ENCODE data around the gene IRAK3. TPM values are rescaled to one million over a fixed set of nuclear protein-coding genes. Genes with fewer than 3 reads are reported as not detected.
"Not testable (repeated sequence)": the region's sequence is repeated elsewhere in the genome, so short reads cannot be mapped to it uniquely, and the experiment has no call there.

IRAK3 gene
- total and polyA plus RNA-seq, 2 experiments from 2014 or later: 1.2 to 8.6 TPM

GRCh38 chr12:66170606-66171005, 18.4 kb upstream of the IRAK3 start:
- no peak for TF ChIP-seq EZH2 (IDR thresholded peaks at IDR 0.05; ENCODE audit: borderline replicate concordance)
- TF ChIP-seq EZH2phosphoT487 (IDR thresholded peaks at IDR 0.05; ENCODE audit: low read depth, severe bottlenecking, unreplicated experiment): no peak
- TF ChIP-seq CTCF (IDR thresholded peaks at IDR 0.05; ENCODE audit: poor library complexity): no peak
- Histone ChIP-seq H3K4me1 (ENCODE audit: insufficient read depth) (peaks cover 16% of the 10 kb centered on the region), H3K36me3 (replicated peaks; ENCODE audit: insufficient read depth, low read depth) (no peaks in the 10 kb centered on the region), H3K4me3 (no peak overlapping the region), H3K27ac (peak overlapping the region; percentile 99), H3K79me2 (peaks cover 32% of the 10 kb centered on the region), H3K4me2 (peak overlapping the region; percentile 71), H3K27me3 (no peaks in the 10 kb centered on the region), H2AFZ (peak overlapping the region; percentile 76), H3K9me2 (replicated peaks; ENCODE audit: insufficient read depth) (no peaks in the 10 kb centered on the region), H4K20me1 (ENCODE audit: insufficient read depth, poor library complexity, severe bottlenecking) (no peaks in the 10 kb centered on the region), H3K9me3 (ENCODE audit: low read depth) (no peaks in the 10 kb centered on the region)
- WGBS (ENCODE audit: low lambda C conversion rate, missing lambda C conversion rate): 98% methylated on average over 3 of the region's 3 CpGs
- DNase-seq (ENCODE audit: low spot score): no peak

GRCh38 chr12:66174391-66175325, 14.4 kb upstream of the IRAK3 start:
- peaks cover 14% of the 10 kb centered on the region for H3K4me1 ChIP-seq (ENCODE audit: insufficient read depth)
- not testable (repeated sequence) for DNase-seq (ENCODE audit: low spot score); H3K79me2 ChIP-seq; H2AFZ ChIP-seq; H3K27ac ChIP-seq; H3K36me3 ChIP-seq (replicated peaks; ENCODE audit: insufficient read depth, low read depth); H3K27me3 ChIP-seq; H3K4me3 ChIP-seq; H4K20me1 ChIP-seq (ENCODE audit: insufficient read depth, poor library complexity, severe bottlenecking); H3K9me3 ChIP-seq (ENCODE audit: low read depth); H3K9me2 ChIP-seq (replicated peaks; ENCODE audit: insufficient read depth); H3K4me2 ChIP-seq
- WGBS (ENCODE audit: low lambda C conversion rate, missing lambda C conversion rate): 93% methylated on average over 34 of the region's 54 CpGs

- H3K4me2 ChIP-seq: peak overlapping the region; percentile 2
- peaks cover 11% of the 10 kb centered on the region for H3K4me1 ChIP-seq (ENCODE audit: insufficient read depth)
- no peaks in the 10 kb centered on the region for H4K20me1 ChIP-seq (ENCODE audit: insufficient read depth, poor library complexity, severe bottlenecking)
- H3K9me3 ChIP-seq (ENCODE audit: low read depth): no peaks in the 10 kb centered on the region
- H3K36me3 ChIP-seq (replicated peaks; ENCODE audit: insufficient read depth, low read depth): no peaks in the 10 kb centered on the region
- no peak overlapping the region for H3K27ac ChIP-seq
- H3K4me3 ChIP-seq: no peak overlapping the region
- peaks cover 6% of the 10 kb centered on the region for H3K27me3 ChIP-seq
- TF ChIP-seq CTCF (IDR thresholded peaks at IDR 0.05; ENCODE audit: poor library complexity) (no peak), EZH2phosphoT487 (IDR thresholded peaks at IDR 0.05; ENCODE audit: low read depth, severe bottlenecking, unreplicated experiment) (no peak), EZH2 (IDR thresholded peaks at IDR 0.05; ENCODE audit: borderline replicate concordance) (no peak)
- WGBS (ENCODE audit: low lambda C conversion rate, missing lambda C conversion rate): 66% methylated on average over 1 of the region's 1 CpG
- H3K79me2 ChIP-seq: no peaks in the 10 kb centered on the region
- H2AFZ ChIP-seq: no peak overlapping the region
- no peak for DNase-seq (ENCODE audit: low spot score)
- no peaks in the 10 kb centered on the region for H3K9me2 ChIP-seq (replicated peaks; ENCODE audit: insufficient read depth)
Measured at GRCh38 chr12:66176105-66176900, 12.7 kb upstream of the IRAK3 start.

- 73% methylated on average over 3 of the region's 3 CpGs for WGBS (ENCODE audit: low lambda C conversion rate, missing lambda C conversion rate)
- Histone ChIP-seq H3K4me2 (no peak overlapping the region), H3K27me3 (peaks cover 10% of the 10 kb centered on the region), H3K9me3 (ENCODE audit: low read depth) (no peaks in the 10 kb centered on the region), H3K9me2 (replicated peaks; ENCODE audit: insufficient read depth) (no peaks in the 10 kb centered on the region), H4K20me1 (ENCODE audit: insufficient read depth, poor library complexity, severe bottlenecking) (no peaks in the 10 kb centered on the region), H2AFZ (no peak overlapping the region), H3K4me3 (no peak overlapping the region), H3K27ac (no peak overlapping the region), H3K36me3 (replicated peaks; ENCODE audit: insufficient read depth, low read depth) (no peaks in the 10 kb centered on the region), H3K4me1 (ENCODE audit: insufficient read depth) (no peaks in the 10 kb centered on the region), H3K79me2 (no peaks in the 10 kb centered on the region)
- DNase-seq (ENCODE audit: low spot score): no peak
- TF ChIP-seq EZH2phosphoT487 (IDR thresholded peaks at IDR 0.05; ENCODE audit: low read depth, severe bottlenecking, unreplicated experiment): no peak
- TF ChIP-seq EZH2 (IDR thresholded peaks at IDR 0.05; ENCODE audit: borderline replicate concordance): no peak
- TF ChIP-seq CTCF (IDR thresholded peaks at IDR 0.05; ENCODE audit: poor library complexity): no peak
Measured at GRCh38 chr12:66182956-66183355, 6.1 kb upstream of the IRAK3 start.

GRCh38 chr12:66184822-66185221, 4.2 kb upstream of the IRAK3 start:
- H3K79me2 ChIP-seq: not testable (repeated sequence)

More at GRCh38 chr12:66184822-66185221, 4.2 kb upstream of the IRAK3 start:
- not testable (repeated sequence) for H2AFZ ChIP-seq; H4K20me1 ChIP-seq (ENCODE audit: insufficient read depth, poor library complexity, severe bottlenecking); H3K4me2 ChIP-seq; H3K4me3 ChIP-seq; H3K9me3 ChIP-seq (ENCODE audit: low read depth); H3K27ac ChIP-seq; H3K9me2 ChIP-seq (replicated peaks; ENCODE audit: insufficient read depth); DNase-seq (ENCODE audit: low spot score); H3K4me1 ChIP-seq (ENCODE audit: insufficient read depth); H3K36me3 ChIP-seq (replicated peaks; ENCODE audit: insufficient read depth, low read depth)
- 83% methylated on average over 1 of the region's 3 CpGs for WGBS (ENCODE audit: low lambda C conversion rate, missing lambda C conversion rate)
- peaks cover 10% of the 10 kb centered on the region for H3K27me3 ChIP-seq
